HepG2 (cell line): ENCODE results near the gene PPRC1. TPM values are rescaled to one million over a fixed set of nuclear protein-coding genes. Genes with fewer than 3 reads are reported as not detected.
A peak's percentile ranks its signal among the peaks of the same experiment; 100 is the strongest.

Source experiments
- ATAC-seq: fragments of 200-7000 bp; cut with Tn5 transposase; 3 replicates; pipeline ENCODE4 v1.9.1; 2020; ENCODE audit warnings: mild to moderate bottlenecking, moderate library complexity
- BruUV-seq: library from RNA; stranded (reverse); fragments of 400-500 nt; replicated peaks from 2 replicates; lab custom pipeline; 2021; lab: Mats Ljungman, UMichigan
- CTCF ChIA-PET: fragments of 300-600 bp; formaldehyde crosslinking; extraction: SDS; loops from one replicate; lab custom pipeline; 2021; ENCODE audit warnings: low total read pairs, inconsistent platforms, low intra/inter-chr PET ratio; lab: Yijun Ruan, JAX
- POLR2A ChIA-PET: fragments of 350-600 bp; sonication (Branson Sonifier 250); formaldehyde crosslinking; loops from one replicate; lab custom pipeline; 2020; ENCODE audit warnings: antibody characterized with exemption, inconsistent platforms; lab: Yijun Ruan, JAX
- DNase-seq: peaks from one replicate; pipeline ENCODE4 v3.0.0-alpha.2; 2015; ENCODE audit warnings: low spot score
- FAIRE-seq: peaks from 3 replicates; lab custom pipeline; 2011; peaks lifted over from hg19 to GRCh38; lab: Jason Lieb, UNC
- H2AFZ ChIP-seq: one replicate; pipeline ENCODE4 v1.6.1; 2011; ENCODE audit warnings: low read length, inconsistent platforms
- H3K27ac ChIP-seq: fragments of 300-600 bp; 3 replicates; pipeline ENCODE4 v1.8.0; 2011; ENCODE audit warnings: mixed run types, mild to moderate bottlenecking, mixed read lengths, low read length, inconsistent platforms; ENCODE audit not compliant: insufficient read depth; ENCODE audit errors: extremely low read length
- H3K27me3 ChIP-seq, 2 experiments: fragments of 200-600 bp in 1 of 2; 2 replicates in 1 of 2; 3 replicates in 1 of 2; pipeline versions ENCODE4 v1.6.0 to v1.8.0; 2011; ENCODE audit warnings: low read length in 2 of 2, mild to moderate bottlenecking in 2 of 2, moderate library complexity in 2 of 2, inconsistent platforms in 1 of 2; ENCODE audit not compliant: insufficient read depth in 2 of 2, control insufficient read depth in 1 of 2
- H3K36me3 ChIP-seq, 2 experiments: fragments of 200-600 bp in 1 of 2; replicated peaks in 1 of 2; 2 replicates in 1 of 2; 3 replicates in 1 of 2; pipeline versions ENCODE4 v1.5.1 to v1.8.0; 2011; ENCODE audit warnings: low read length in 2 of 2, inconsistent platforms in 1 of 2; ENCODE audit not compliant: insufficient read depth in 2 of 2, control insufficient read depth in 1 of 2
- H3K4me1 ChIP-seq: 2 replicates; pipeline ENCODE4 v1.5.1; 2012; ENCODE audit warnings: low read length, inconsistent platforms; ENCODE audit not compliant: insufficient read depth
- H3K4me2 ChIP-seq: 2 replicates; pipeline ENCODE4 v1.6.0; 2011; ENCODE audit warnings: low read depth, low read length, inconsistent platforms
- H3K4me3 ChIP-seq, 3 experiments: fragments of 200-600 bp in 1 of 3; sonication (generic), shearing (Covaris generic) in 1 of 3; replicated peaks in 1 of 3; 2 replicates each; pipeline ENCODE4 v1.5.1; 2011 to 2016; ENCODE audit warnings: low read length in 3 of 3, inconsistent platforms in 2 of 3, low read depth in 2 of 3, mild to moderate bottlenecking in 2 of 3, control low read depth in 1 of 3, mixed read lengths in 1 of 3; ENCODE audit not compliant: insufficient read depth in 1 of 3
- H3K79me2 ChIP-seq: one replicate; pipeline ENCODE4 v1.6.1; 2011; ENCODE audit warnings: low read length, inconsistent platforms; ENCODE audit not compliant: insufficient read depth
- H3K9ac ChIP-seq: 2 replicates; pipeline ENCODE4 v1.6.0; 2011; ENCODE audit warnings: mild to moderate bottlenecking, low read depth, low read length, inconsistent platforms; ENCODE audit not compliant: insufficient read depth
- H3K9me3 ChIP-seq: 2 replicates; pipeline ENCODE4 v1.5.1; 2012; ENCODE audit warnings: mild to moderate bottlenecking, low read length
- H4K20me1 ChIP-seq: 2 replicates; pipeline ENCODE4 v1.6.0; 2011; ENCODE audit warnings: inconsistent platforms, mild to moderate bottlenecking, low read length, moderate library complexity; ENCODE audit not compliant: insufficient read depth
- AGO1 ChIP-seq: fragments of 200-400 bp; formaldehyde crosslinking; IDR thresholded peaks from 2 replicates; pipeline ENCODE4 v1.6.1; 2017; ENCODE audit warnings: mild to moderate bottlenecking, low read depth, low read length, moderate library complexity; ENCODE audit not compliant: poor library complexity, severe bottlenecking
- EHMT2 ChIP-seq: fragments of 200-600 bp; sonication (generic); IDR thresholded peaks from 2 replicates; pipeline ENCODE4 v1.7.0; 2017; ENCODE audit warnings: antibody characterized with exemption, low read depth, low read length, borderline replicate concordance
- HHEX ChIP-seq: IDR thresholded peaks from 2 replicates; pipeline ENCODE4 v1.6.1; 2016; ENCODE audit warnings: control low read depth
- HNRNPK ChIP-seq: fragments of 200-400 bp; formaldehyde crosslinking; IDR thresholded peaks from 2 replicates; pipeline ENCODE4 v1.6.1; 2018; ENCODE audit warnings: low read length, low read depth, moderate library complexity, mild to moderate bottlenecking; ENCODE audit not compliant: poor library complexity, severe bottlenecking
- KIAA2018 ChIP-seq: sonication (generic); formaldehyde crosslinking; IDR thresholded peaks from 2 replicates; pipeline ENCODE4 v1.5.0; 2020; ENCODE audit warnings: mild to moderate bottlenecking, missing genetic modification reagents, borderline replicate concordance
- NCOA1 ChIP-seq: sonication (generic); formaldehyde crosslinking; IDR thresholded peaks from 2 replicates; pipeline ENCODE4 v1.9.0; 2021; ENCODE audit warnings: missing genetic modification reagents
- NRL ChIP-seq: sonication (generic); formaldehyde crosslinking; IDR thresholded peaks from 2 replicates; pipeline ENCODE4 v1.5.0; 2020; ENCODE audit warnings: missing genetic modification reagents, mild to moderate bottlenecking, moderate library complexity, borderline replicate concordance
- PAWR ChIP-seq: sonication (generic); formaldehyde crosslinking; IDR thresholded peaks from 2 replicates; pipeline ENCODE4 v1.4.0; 2020; ENCODE audit warnings: missing genetic modification reagents, mild to moderate bottlenecking, borderline replicate concordance
- PTBP1 ChIP-seq: fragments of 200-400 bp; formaldehyde crosslinking; IDR thresholded peaks from 2 replicates; pipeline ENCODE4 v1.6.1; 2018; ENCODE audit warnings: low read length, low read depth; ENCODE audit not compliant: poor library complexity, severe bottlenecking
- SP5 ChIP-seq: IDR thresholded peaks from 2 replicates; pipeline ENCODE4 v1.6.1; 2016; ENCODE audit warnings: low read depth, borderline replicate concordance
- TSC22D2 ChIP-seq: sonication (generic); formaldehyde crosslinking; IDR thresholded peaks from 2 replicates; pipeline ENCODE4 v1.5.1; 2020; ENCODE audit warnings: missing genetic modification reagents, mild to moderate bottlenecking, borderline replicate concordance
- ZFP90 ChIP-seq: sonication (generic); formaldehyde crosslinking; IDR thresholded peaks from 2 replicates; pipeline ENCODE4 v1.8.0; 2022; ENCODE audit warnings: missing genetic modification reagents, mild to moderate bottlenecking, inconsistent platforms, borderline replicate concordance
- ZNF136 ChIP-seq: sonication (generic); formaldehyde crosslinking; IDR thresholded peaks from 2 replicates; pipeline ENCODE4 v1.8.1; 2022; ENCODE audit warnings: low read depth, mild to moderate bottlenecking, moderate library complexity, missing genetic modification reagents
- ZNF530 ChIP-seq: sonication (generic); formaldehyde crosslinking; IDR thresholded peaks from 2 replicates; pipeline ENCODE4 v1.5.0; 2020; ENCODE audit warnings: low read depth, mild to moderate bottlenecking, missing genetic modification reagents
- ZNF564 ChIP-seq: sonication (generic); formaldehyde crosslinking; IDR thresholded peaks from 2 replicates; pipeline ENCODE4 v1.8.1; 2023; ENCODE audit warnings: mild to moderate bottlenecking, missing genetic modification reagents
- WGBS: methylation state at CpG from one replicate; pipeline ENCODE4 v1.1.6; 2017; ENCODE audit warnings: low lambda C conversion rate; 5-methylcytosine and 5-hydroxymethylcytosine counted together
- in situ Hi-C: cut with HindIII; loops from 2 replicates; pipeline ENCODE4 v1.10.0; 2017; ENCODE audit warnings: low pct_unique_long_range_greater_than_20kb; ENCODE audit not compliant: extremely low pct_ligation_motif_present
- intact Hi-C: fragments of 100-400 bp; cut with micrococcal nuclease; formaldehyde crosslinking; loops from one replicate; pipeline ENCODE4 v1.10.0; 2022; ENCODE audit not compliant: unreplicated experiment
- polyA plus RNA-seq, 8 experiments: library from polyadenylated mRNA; depleted of rRNA in 3 of 8; stranded (reverse) in 7 of 8; unstranded in 1 of 8; fragments of >200 nt; fragmentation: Illumina TruSeq in 4 of 8; extraction: Trizol in 4 of 8; gene quantifications; 2 replicates each; pipeline versions ENCODE4 v1.2.1 to v1.2.3, GENCODE V29; 2011 to 2016; ENCODE audit warnings: low read depth in 4 of 8, missing spikeins in 1 of 8, mixed read lengths in 1 of 8; ENCODE audit not compliant: insufficient read depth in 1 of 8
- total RNA-seq, 5 experiments: library from RNA; depleted of rRNA; stranded (reverse); fragments of >200 nt; fragmentation: Illumina TruSeq; extraction: Trizol; gene quantifications; 2 replicates each; pipeline ENCODE4 v1.2.3, GENCODE V29; 2016; ENCODE audit warnings: low read depth in 1 of 5

The PPRC1 gene
- total and polyA plus RNA-seq, 2 of the 13 experiments (the other 11 are each of a cell fraction or from before 2014, with no cell fraction given), result 18.7 to 24.2 TPM

- Histone ChIP-seq H3K36me3 (peaks cover 0 to 6% of the 10 kb centered on the region in 2 experiments; a peak in 2 of 5 replicates), H3K27ac (peak overlapping the region; percentile 15), H3K9ac (peak overlapping the region; percentile 93), H3K79me2 (peaks cover 42% of the 10 kb centered on the region), H3K4me2 (peak overlapping the region; percentile 91), H2AFZ (peak overlapping the region; percentile 100), H3K9me3 (no peaks in the 10 kb centered on the region), H4K20me1 (peaks cover 33% of the 10 kb centered on the region), H3K27me3 (peaks cover 0 to 4% of the 10 kb centered on the region in 2 experiments; a peak in 1 of 5 replicates), H3K4me3 (peak overlapping the region; percentile 47 to 96 (median 92)), H3K4me1 (peaks cover 41% of the 10 kb centered on the region)
- BruUV-seq, result no TSS peak
- ChIA-PET CTCF (interaction anchor here (0.9 kb wide), 1 partner anchor 11 kb away, joined by 3 read pairs; no protein-coding TSS in a partner anchor), POLR2A (interaction anchor here (0.6 to 1.9 kb wide), 5 partner anchors 17 to 74 kb away, joined by 3 to 11 read pairs (median 3); partner anchors contain the start of gene NOLC1)
- in situ Hi-C loops (no loop called here), intact Hi-C loops (loop anchor here (1.0 kb wide), 1 partner anchor 20 kb away; the partner anchor contains the start of gene NOLC1)
- ATAC-seq (no peak), FAIRE-seq (no peak), DNase-seq (no peak)
- under 1% methylated on average over 8 of the region's 8 CpGs for WGBS
- TF ChIP-seq ZFP90 (CRISPR knock-in tag) (0 out of 2 replicates have a peak, but pooled peaks have one; percentile 30), ZNF136 (CRISPR knock-in tag) (peak; percentile 88; the same call in 1 of the 2 replicates), NCOA1 (CRISPR knock-in tag) (0 out of 2 replicates have a peak, but pooled peaks have one; percentile 49), PAWR (no peak), EHMT2 (no peak), ZNF530 (CRISPR knock-in tag) (no peak), HHEX (no peak), AGO1 (no peak), ZNF564 (CRISPR knock-in tag) (no peak), PTBP1 (no peak), SP5 (CRISPR knock-in tag) (peak; percentile 26; the same call in 1 of the 2 replicates), TSC22D2 (CRISPR knock-in tag) (no peak), HNRNPK (no peak), KIAA2018 (CRISPR knock-in tag) (no peak), NRL (CRISPR knock-in tag) (no peak)
Observed at GRCh38 chr10:102132193-102132562, 662 bp upstream of the PPRC1 start.
